ENCODE data around the gene NT5DC4.

Gene NT5DC4

DNA sequence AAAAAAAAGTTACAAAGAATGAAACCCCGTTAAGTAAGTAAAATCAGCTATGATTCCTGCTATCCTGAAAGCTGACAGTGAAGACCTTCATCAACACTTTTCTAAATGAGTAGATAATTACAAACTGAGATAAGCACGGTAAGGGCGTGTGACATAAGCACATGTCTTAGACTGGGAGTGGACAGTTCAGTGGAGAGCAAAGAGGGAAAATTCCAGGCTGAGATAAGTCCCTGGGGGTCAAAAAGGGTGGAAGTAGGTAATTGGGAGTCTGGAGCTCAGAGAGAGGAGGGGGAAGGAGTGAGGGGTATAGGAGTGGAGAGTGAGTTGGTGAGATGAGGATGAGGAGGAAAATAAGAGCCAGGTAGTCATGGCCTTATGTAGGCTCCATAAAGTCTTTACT, 67.8 kb downstream of the NT5DC4 start:
- no peak for DNase-seq

All from NCI-H1417 treated with DMSO at 0.1 percent for 48 hours (cell line).